Liver (tissue), 9 donors: ENCODE measurements around the gene XRRA1. TPM values are rescaled to one million over a fixed set of nuclear protein-coding genes. Genes with fewer than 3 reads are reported as not detected.

Experiments used
- DNase-seq: peaks from one replicate; pipeline ENCODE4 v3.0.0-alpha.2; 2017; ENCODE audit warnings: low spot score
- H3K27ac ChIP-seq, 2 donors: one replicate each; pipeline ENCODE4 v1.7.0; 2013; ENCODE audit warnings: inconsistent platforms in 2 of 2, low read length in 2 of 2, control low read depth in 1 of 2, low read depth in 1 of 2, mild to moderate bottlenecking in 1 of 2
- H3K27me3 ChIP-seq, 4 donors: one replicate each; pipeline versions ENCODE4 v1.6.1 to v1.7.0; 2013; ENCODE audit warnings: low read length in 3 of 4, inconsistent platforms in 1 of 4, mild to moderate bottlenecking in 1 of 4, moderate library complexity in 1 of 4; ENCODE audit not compliant: control insufficient read depth in 4 of 4, insufficient read depth in 4 of 4
- H3K36me3 ChIP-seq, 4 donors: one replicate each; pipeline versions ENCODE4 v1.6.1 to v1.7.0; 2013; ENCODE audit warnings: low read length in 3 of 4, mild to moderate bottlenecking in 3 of 4, low read depth in 1 of 4, moderate library complexity in 1 of 4; ENCODE audit not compliant: control insufficient read depth in 4 of 4, insufficient read depth in 3 of 4
- H3K4me1 ChIP-seq, 4 donors: one replicate each; pipeline versions ENCODE4 v1.6.1 to v1.7.0; 2013; ENCODE audit warnings: low read length in 3 of 4, mild to moderate bottlenecking in 3 of 4, moderate library complexity in 1 of 4; ENCODE audit not compliant: control insufficient read depth in 4 of 4, insufficient read depth in 4 of 4
- H3K4me3 ChIP-seq, 3 donors: one replicate each; pipeline versions ENCODE4 v1.6.1 to v1.7.0; 2013; ENCODE audit warnings: low read length in 3 of 3, control low read depth in 1 of 3, low read depth in 1 of 3, mild to moderate bottlenecking in 1 of 3
- H3K9ac ChIP-seq, 2 donors: one replicate each; pipeline ENCODE4 v1.7.0; 2013; ENCODE audit warnings: low read length in 2 of 2, mild to moderate bottlenecking in 2 of 2, moderate library complexity in 2 of 2, control low read depth in 1 of 2, low read depth in 1 of 2
- H3K9me3 ChIP-seq, 4 donors: one replicate each; pipeline versions ENCODE4 v1.6.1 to v1.7.0; 2013; ENCODE audit warnings: low read length in 3 of 4; ENCODE audit not compliant: control insufficient read depth in 4 of 4
- CTCF ChIP-seq: fragments of 150-350 bp; IDR thresholded peaks from 2 replicates; pipeline ENCODE4 v1.5.1; 2017; ENCODE audit warnings: improper control_type of control experiment, low read depth, low read length; ENCODE audit not compliant: missing input control
- FOXA1 ChIP-seq: IDR thresholded peaks from 2 replicates; pipeline ENCODE4 v1.6.1; 2016; ENCODE audit warnings: antibody characterized with exemption
- FOXA2 ChIP-seq: IDR thresholded peaks from 2 replicates; pipeline ENCODE4 v1.6.1; 2016; ENCODE audit warnings: antibody characterized with exemption
- GABPA ChIP-seq, 2 donors: IDR thresholded peaks in 1 of 2; conservative IDR thresholded peaks in 1 of 2; 2 replicates each; pipeline ENCODE4 v1.6.1; 2016; ENCODE audit warnings: antibody characterized with exemption in 2 of 2, mild to moderate bottlenecking in 1 of 2, moderate library complexity in 1 of 2
- HNF4A ChIP-seq, 2 donors: conservative IDR thresholded peaks; 2 replicates each; pipeline ENCODE4 v1.6.1; 2016; ENCODE audit warnings: antibody characterized with exemption in 2 of 2, mild to moderate bottlenecking in 2 of 2
- HNF4G ChIP-seq: IDR thresholded peaks from 2 replicates; pipeline ENCODE4 v1.6.1; 2016; ENCODE audit warnings: antibody characterized with exemption
- NR2F2 ChIP-seq: IDR thresholded peaks from 2 replicates; pipeline ENCODE4 v1.6.1; 2016; ENCODE audit warnings: antibody characterized with exemption
- RAD21 ChIP-seq, 2 donors: IDR thresholded peaks; 2 replicates each; pipeline ENCODE4 v1.6.1; 2016; ENCODE audit warnings: antibody characterized with exemption in 2 of 2, mild to moderate bottlenecking in 2 of 2
- RXRA ChIP-seq, 2 donors: IDR thresholded peaks; 2 replicates each; pipeline ENCODE4 v1.6.1; 2017 to 2018; ENCODE audit warnings: antibody characterized with exemption in 2 of 2, mild to moderate bottlenecking in 1 of 2
- SP1 ChIP-seq: IDR thresholded peaks from 2 replicates; pipeline ENCODE4 v1.6.1; 2018; ENCODE audit warnings: antibody characterized with exemption, mild to moderate bottlenecking
- TAF1 ChIP-seq: conservative IDR thresholded peaks from 2 replicates; pipeline ENCODE4 v1.6.1; 2016; ENCODE audit warnings: antibody characterized with exemption, mild to moderate bottlenecking
- YY1 ChIP-seq: IDR thresholded peaks from 2 replicates; pipeline ENCODE4 v1.6.1; 2016; ENCODE audit warnings: antibody characterized with exemption, mild to moderate bottlenecking
- WGBS: extraction: QIAGEN DNeasy Blood & Tissue Kit; methylation state at CpG from one replicate; pipeline ENCODE4 v1.1.7; 2013; 5-methylcytosine and 5-hydroxymethylcytosine counted together
- polyA plus RNA-seq, 2 donors: library from polyadenylated mRNA; stranded (reverse) in 1 of 2; unstranded in 1 of 2; fragments of 200-250 nt in 1 of 2; fragments of >200 nt in 1 of 2; fragmentation: Nextera tagmentation in 1 of 2; extraction: Ambion mirVana in 1 of 2; gene quantifications; one replicate each; pipeline versions ENCODE4 v1.2.1 to v1.2.3, GENCODE V29; 2013 to 2015
- total RNA-seq, 2 donors: library from RNA; depleted of rRNA; stranded (reverse); fragments of >200 nt; gene quantifications; one replicate each; pipeline ENCODE4 v1.2.3, GENCODE V29; 2014
- TF ChIP-seq, protein P1 (sequence below): IDR thresholded peaks from 2 replicates; pipeline ENCODE4 v1.6.1; 2016; ENCODE audit warnings: antibody characterized with exemption
- TF ChIP-seq, protein P2 (sequence below): IDR thresholded peaks from 2 replicates; pipeline ENCODE4 v1.6.1; 2016; ENCODE audit warnings: antibody characterized with exemption
- TF ChIP-seq, protein P3 (sequence below): IDR thresholded peaks from 2 replicates; pipeline ENCODE4 v1.6.1; 2016; ENCODE audit warnings: antibody characterized with exemption, mild to moderate bottlenecking
- donor health status: healthy.
- donor health status: healthy.
- donor health status: healthy.
- donor health status: healthy.
- donor health status: healthy.

XRRA1 gene
- total and polyA plus RNA-seq, 4 donors: 3.8 to 11.6 (median 5.6) TPM

GRCh38 chr11:74936087-74936486, 12.8 kb downstream of the XRRA1 start:
- 51% methylated on average over 2 of the region's 2 CpGs for WGBS
- H3K9me3 ChIP-seq: no peaks in the 10 kb centered on the region
- H3K36me3 ChIP-seq: peaks cover 4 to 20% (median 16%) of the 10 kb centered on the region in 4 donors
- H3K4me3 ChIP-seq: no peak overlapping the region
- H3K27me3 ChIP-seq: no peaks in the 10 kb centered on the region
- TF ChIP-seq CTCF: no peak
- TF ChIP-seq, protein P1, sequence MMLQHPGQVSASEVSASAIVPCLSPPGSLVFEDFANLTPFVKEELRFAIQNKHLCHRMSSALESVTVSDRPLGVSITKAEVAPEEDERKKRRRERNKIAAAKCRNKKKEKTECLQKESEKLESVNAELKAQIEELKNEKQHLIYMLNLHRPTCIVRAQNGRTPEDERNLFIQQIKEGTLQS: no peak
- no peak for TF ChIP-seq RAD21 (IDR thresholded peaks at IDR 0.05)
- no peak for TF ChIP-seq YY1
- no peak for TF ChIP-seq HNF4G
- no peak for TF ChIP-seq GABPA (IDR thresholded peaks at IDR 0.05 in 1 of 2, conservative IDR thresholded peaks at IDR 0.05 in 1 of 2)
- no peak for TF ChIP-seq FOXA1
- TF ChIP-seq TAF1: no peak
- TF ChIP-seq SP1: no peak
- no peak for TF ChIP-seq HNF4A (conservative IDR thresholded peaks at IDR 0.05)
- TF ChIP-seq, protein P2, sequence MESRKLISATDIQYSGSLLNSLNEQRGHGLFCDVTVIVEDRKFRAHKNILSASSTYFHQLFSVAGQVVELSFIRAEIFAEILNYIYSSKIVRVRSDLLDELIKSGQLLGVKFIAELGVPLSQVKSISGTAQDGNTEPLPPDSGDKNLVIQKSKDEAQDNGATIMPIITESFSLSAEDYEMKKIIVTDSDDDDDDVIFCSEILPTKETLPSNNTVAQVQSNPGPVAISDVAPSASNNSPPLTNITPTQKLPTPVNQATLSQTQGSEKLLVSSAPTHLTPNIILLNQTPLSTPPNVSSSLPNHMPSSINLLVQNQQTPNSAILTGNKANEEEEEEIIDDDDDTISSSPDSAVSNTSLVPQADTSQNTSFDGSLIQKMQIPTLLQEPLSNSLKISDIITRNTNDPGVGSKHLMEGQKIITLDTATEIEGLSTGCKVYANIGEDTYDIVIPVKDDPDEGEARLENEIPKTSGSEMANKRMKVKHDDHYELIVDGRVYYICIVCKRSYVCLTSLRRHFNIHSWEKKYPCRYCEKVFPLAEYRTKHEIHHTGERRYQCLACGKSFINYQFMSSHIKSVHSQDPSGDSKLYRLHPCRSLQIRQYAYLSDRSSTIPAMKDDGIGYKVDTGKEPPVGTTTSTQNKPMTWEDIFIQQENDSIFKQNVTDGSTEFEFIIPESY: no peak
- H3K4me1 ChIP-seq: no peaks in the 10 kb centered on the region
- no peak overlapping the region for H3K9ac ChIP-seq
- no peak overlapping the region for H3K27ac ChIP-seq
- no peak for DNase-seq

- Histone ChIP-seq H3K4me1 (no peaks in the 10 kb centered on the region), H3K9me3 (no peaks in the 10 kb centered on the region), H3K4me3 (no peak overlapping the region), H3K36me3 (peaks cover 4 to 18% (median 14%) of the 10 kb centered on the region in 4 donors), H3K9ac (no peak overlapping the region), H3K27ac (no peak overlapping the region), H3K27me3 (no peaks in the 10 kb centered on the region)
- TF ChIP-seq CTCF: no peak
- no peak for TF ChIP-seq NR2F2
- TF ChIP-seq, protein P3, sequence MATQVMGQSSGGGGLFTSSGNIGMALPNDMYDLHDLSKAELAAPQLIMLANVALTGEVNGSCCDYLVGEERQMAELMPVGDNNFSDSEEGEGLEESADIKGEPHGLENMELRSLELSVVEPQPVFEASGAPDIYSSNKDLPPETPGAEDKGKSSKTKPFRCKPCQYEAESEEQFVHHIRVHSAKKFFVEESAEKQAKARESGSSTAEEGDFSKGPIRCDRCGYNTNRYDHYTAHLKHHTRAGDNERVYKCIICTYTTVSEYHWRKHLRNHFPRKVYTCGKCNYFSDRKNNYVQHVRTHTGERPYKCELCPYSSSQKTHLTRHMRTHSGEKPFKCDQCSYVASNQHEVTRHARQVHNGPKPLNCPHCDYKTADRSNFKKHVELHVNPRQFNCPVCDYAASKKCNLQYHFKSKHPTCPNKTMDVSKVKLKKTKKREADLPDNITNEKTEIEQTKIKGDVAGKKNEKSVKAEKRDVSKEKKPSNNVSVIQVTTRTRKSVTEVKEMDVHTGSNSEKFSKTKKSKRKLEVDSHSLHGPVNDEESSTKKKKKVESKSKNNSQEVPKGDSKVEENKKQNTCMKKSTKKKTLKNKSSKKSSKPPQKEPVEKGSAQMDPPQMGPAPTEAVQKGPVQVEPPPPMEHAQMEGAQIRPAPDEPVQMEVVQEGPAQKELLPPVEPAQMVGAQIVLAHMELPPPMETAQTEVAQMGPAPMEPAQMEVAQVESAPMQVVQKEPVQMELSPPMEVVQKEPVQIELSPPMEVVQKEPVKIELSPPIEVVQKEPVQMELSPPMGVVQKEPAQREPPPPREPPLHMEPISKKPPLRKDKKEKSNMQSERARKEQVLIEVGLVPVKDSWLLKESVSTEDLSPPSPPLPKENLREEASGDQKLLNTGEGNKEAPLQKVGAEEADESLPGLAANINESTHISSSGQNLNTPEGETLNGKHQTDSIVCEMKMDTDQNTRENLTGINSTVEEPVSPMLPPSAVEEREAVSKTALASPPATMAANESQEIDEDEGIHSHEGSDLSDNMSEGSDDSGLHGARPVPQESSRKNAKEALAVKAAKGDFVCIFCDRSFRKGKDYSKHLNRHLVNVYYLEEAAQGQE: no peak
- TF ChIP-seq RXRA (IDR thresholded peaks at IDR 0.05): no peak
- TF ChIP-seq FOXA2: no peak
- TF ChIP-seq FOXA1: no peak
- no peak for DNase-seq
- WGBS: 85% methylated on average over 2 of the region's 2 CpGs
Observed at GRCh38 chr11:74935285-74935684, 13.6 kb downstream of the XRRA1 start.
